Nephron (organoid): ENCODE data around the gene SPRR2A.

ENCODE experiments used
- H3K27ac Mint-ChIP-seq, 3 experiments: 2 replicates each; pipeline ENCODE4 v1.8.0; 2020; ENCODE audit warnings: mixed read lengths in 3 of 3, mild to moderate bottlenecking in 2 of 3, moderate library complexity in 1 of 3
- H3K27me3 Mint-ChIP-seq: 2 replicates; pipeline ENCODE4 v1.8.0; 2021; ENCODE audit warnings: low read depth, mild to moderate bottlenecking, moderate library complexity, mixed read lengths
- H3K36me3 Mint-ChIP-seq: 2 replicates; pipeline ENCODE4 v1.8.0; 2020; ENCODE audit warnings: low read depth, mixed read lengths
- H3K4me1 Mint-ChIP-seq: 2 replicates; pipeline ENCODE4 v1.8.0; 2020; ENCODE audit warnings: mixed read lengths
- H3K4me3 Mint-ChIP-seq, 3 experiments: 2 replicates each; pipeline ENCODE4 v1.8.0; 2020; ENCODE audit warnings: mild to moderate bottlenecking in 3 of 3, mixed read lengths in 3 of 3, moderate library complexity in 2 of 3
- H3K9me3 Mint-ChIP-seq: 2 replicates; pipeline ENCODE4 v1.8.0; 2020; ENCODE audit warnings: mixed read lengths
- CTCF ChIP-seq, 3 experiments: fragments of 200-600 bp; sonication (generic); IDR thresholded peaks; one replicate each; pipeline ENCODE4 v1.5.0; 2021; ENCODE audit warnings: antibody characterized with exemption in 3 of 3; ENCODE audit not compliant: unreplicated experiment in 3 of 3

SPRR2A gene

GRCh38 chr1:153057375-153057774 lies at the start of gene SPRR2A:
TSS of gene SPRR2A (minus strand) at chr1:153057512. CDS start at chr1:153056735, 777 bp downstream.
- Mint-ChIP-seq H3K27me3 (no peaks in the 10 kb centered on the region), H3K27ac (no peak within 1 kb of the TSS)

GRCh38 chr1:153100245-153100644 lies 42.9 kb upstream of the SPRR2A start:
- Mint-ChIP-seq H3K4me3 (no peak overlapping the region), H3K27ac (no peak overlapping the region), H3K27me3 (no peaks in the 10 kb centered on the region), H3K9me3 (no peaks in the 10 kb centered on the region), H3K4me1 (no peaks in the 10 kb centered on the region), H3K36me3 (no peaks in the 10 kb centered on the region)
- TF ChIP-seq CTCF (IDR thresholded peaks at IDR 0.05; ENCODE audit: unreplicated experiment in 3 of 3): no peak

More at GRCh38 chr1:153057375-153057774, at the start of gene SPRR2A:
- no peak for TF ChIP-seq CTCF (IDR thresholded peaks at IDR 0.05; ENCODE audit: unreplicated experiment in 3 of 3)
- Mint-ChIP-seq H3K4me3 (no peak within 1 kb of the TSS), H3K4me1 (no peaks in the 10 kb centered on the region), H3K9me3 (no peaks in the 10 kb centered on the region), H3K36me3 (no peaks in the 10 kb centered on the region)

GRCh38 chr1:153099461-153100045 lies 42.2 kb upstream of the SPRR2A start:
- no peaks in the 10 kb centered on the region for H3K4me1 Mint-ChIP-seq
- TF ChIP-seq CTCF (IDR thresholded peaks at IDR 0.05; ENCODE audit: unreplicated experiment in 3 of 3): no peak
- H3K36me3 Mint-ChIP-seq: no peaks in the 10 kb centered on the region
- no peaks in the 10 kb centered on the region for H3K9me3 Mint-ChIP-seq
- H3K27me3 Mint-ChIP-seq: no peaks in the 10 kb centered on the region
- no peak overlapping the region for H3K27ac Mint-ChIP-seq
- no peak overlapping the region for H3K4me3 Mint-ChIP-seq

GRCh38 chr1:153095764-153096163 lies 38.5 kb upstream of the SPRR2A start:
- Mint-ChIP-seq H3K9me3 (no peaks in the 10 kb centered on the region), H3K27me3 (no peaks in the 10 kb centered on the region), H3K4me1 (no peaks in the 10 kb centered on the region), H3K4me3 (no peak overlapping the region), H3K27ac (no peak overlapping the region), H3K36me3 (no peaks in the 10 kb centered on the region)
- no peak for TF ChIP-seq CTCF (IDR thresholded peaks at IDR 0.05; ENCODE audit: unreplicated experiment in 3 of 3)

- H3K27ac Mint-ChIP-seq: no peak within 1 kb of the TSS
- no peak within 1 kb of the TSS for H3K4me3 Mint-ChIP-seq
- no peaks in the 10 kb centered on the region for H3K9me3 Mint-ChIP-seq
- no peaks in the 10 kb centered on the region for H3K4me1 Mint-ChIP-seq
- TF ChIP-seq CTCF (IDR thresholded peaks at IDR 0.05; ENCODE audit: unreplicated experiment in 3 of 3): no peak
- H3K36me3 Mint-ChIP-seq: no peaks in the 10 kb centered on the region
- H3K27me3 Mint-ChIP-seq: no peaks in the 10 kb centered on the region
Measured at GRCh38 chr1:153094426-153094825, 37.1 kb upstream of the SPRR2A start, which contains the start of gene SPRR2E. TSS of gene SPRR2E (minus strand) at chr1:153094526. CDS start at chr1:153093751, 775 bp downstream.

GRCh38 chr1:153087652-153088051 lies 30.3 kb upstream of the SPRR2A start:
- Mint-ChIP-seq H3K27ac (no peak overlapping the region), H3K9me3 (no peaks in the 10 kb centered on the region), H3K27me3 (no peaks in the 10 kb centered on the region), H3K4me1 (no peaks in the 10 kb centered on the region), H3K4me3 (no peak overlapping the region), H3K36me3 (no peaks in the 10 kb centered on the region)
- TF ChIP-seq CTCF (IDR thresholded peaks at IDR 0.05; ENCODE audit: unreplicated experiment in 3 of 3): no peak
